SK-N-SH (cell line): ENCODE results near the gene DOHH. TPM values are rescaled to one million over a fixed set of nuclear protein-coding genes. Genes with fewer than 3 reads are reported as not detected.

Experiments
- CTCF ChIA-PET: fragments of 300-600, 350-600 bp; formaldehyde crosslinking; extraction: SDS; loops from one replicate; lab custom pipeline; 2021; lab: Yijun Ruan, JAX
- POLR2A ChIA-PET: fragments of 350-600 bp; sonication (Branson Sonifier 250); formaldehyde crosslinking; extraction: SDS; loops from one replicate; lab custom pipeline; 2020; ENCODE audit warnings: antibody characterized with exemption, inconsistent platforms; lab: Yijun Ruan, JAX
- DNase-seq: peaks from one replicate; pipeline ENCODE4 v3.0.0; 2012
- H2AFZ ChIP-seq: fragments of 200-600 bp; sonication (generic); 2 replicates; pipeline ENCODE4 v1.8.1; 2016; ENCODE audit warnings: antibody characterized with exemption, mild to moderate bottlenecking, low read depth
- H3F3A ChIP-seq: fragments of 200-600 bp; sonication (generic); replicated peaks from 2 replicates; pipeline ENCODE3; 2016; ENCODE audit warnings: antibody characterized with exemption, mild to moderate bottlenecking; ENCODE audit not compliant: insufficient read depth
- H3K27ac ChIP-seq, 2 experiments: fragments of 200-500 bp in 1 of 2; fragments of 200-600 bp in 1 of 2; sonication (Bioruptor generic) in 1 of 2; sonication (generic), shearing (Covaris generic) in 1 of 2; 2 replicates each; pipeline versions ENCODE4 v1.5.1 to v1.6.1; 2014 to 2016; ENCODE audit warnings: low read depth in 2 of 2, inconsistent platforms in 1 of 2, low read length in 1 of 2, mild to moderate bottlenecking in 1 of 2, mixed read lengths in 1 of 2
- H3K27me3 ChIP-seq: fragments of 200-600 bp; sonication (generic), shearing (Covaris generic); 2 replicates; pipeline ENCODE4 v1.6.1; 2016; ENCODE audit warnings: mixed run types; ENCODE audit not compliant: insufficient read depth
- H3K36me3 ChIP-seq, 2 experiments: fragments of 200-500 bp in 1 of 2; fragments of 200-600 bp in 1 of 2; sonication (Bioruptor generic) in 1 of 2; sonication (generic) in 1 of 2; replicated peaks in 1 of 2; 2 replicates each; pipeline versions ENCODE3 to v1.5.1; 2014 to 2016; ENCODE audit warnings: low read length in 1 of 2, mild to moderate bottlenecking in 1 of 2; ENCODE audit not compliant: insufficient read depth in 2 of 2, control insufficient read depth in 1 of 2
- H3K4me1 ChIP-seq, 2 experiments: fragments of 200-500 bp in 1 of 2; fragments of 200-600 bp in 1 of 2; sonication (Bioruptor generic) in 1 of 2; sonication (generic), shearing (Covaris generic) in 1 of 2; 2 replicates each; pipeline versions ENCODE4 v1.5.1 to v1.6.1; 2014 to 2016; ENCODE audit warnings: low read depth in 1 of 2, low read length in 1 of 2, mixed run types in 1 of 2; ENCODE audit not compliant: insufficient read depth in 2 of 2, control insufficient read depth in 1 of 2
- H3K4me2 ChIP-seq: fragments of 200-600 bp; sonication (generic), shearing (Covaris generic); 2 replicates; pipeline ENCODE4 v1.6.1; 2017; ENCODE audit warnings: mixed run types
- H3K4me3 ChIP-seq, 2 experiments: fragments of 200-500 bp in 1 of 2; fragments of 200-600 bp in 1 of 2; sonication (Bioruptor generic) in 1 of 2; sonication (generic), shearing (Covaris generic) in 1 of 2; 2 replicates each; pipeline versions ENCODE4 v1.5.1 to v1.8.1; 2014 to 2016; ENCODE audit warnings: low read depth in 2 of 2, inconsistent platforms in 1 of 2, low read length in 1 of 2, mild to moderate bottlenecking in 1 of 2, mixed read lengths in 1 of 2, moderate library complexity in 1 of 2
- H3K79me2 ChIP-seq: fragments of 200-600 bp; sonication (generic); 2 replicates; pipeline ENCODE4 v1.8.1; 2017; ENCODE audit warnings: mild to moderate bottlenecking; ENCODE audit not compliant: insufficient read depth
- H3K9ac ChIP-seq: fragments of 200-600 bp; sonication (generic); 2 replicates; pipeline ENCODE4 v1.6.1; 2017; ENCODE audit warnings: mixed run types
- H3K9me2 ChIP-seq: fragments of 200-600 bp; sonication (generic); 2 replicates; pipeline ENCODE4 v1.6.1; 2017; ENCODE audit warnings: mixed run types
- H3K9me3 ChIP-seq: fragments of 200-600 bp; sonication (generic); 2 replicates; pipeline ENCODE4 v1.6.1; 2017; ENCODE audit warnings: mixed run types, mild to moderate bottlenecking, moderate library complexity
- H4K20me1 ChIP-seq: fragments of 200-600 bp; sonication (generic); 2 replicates; pipeline ENCODE4 v1.6.1; 2017; ENCODE audit warnings: mild to moderate bottlenecking, mixed run types; ENCODE audit not compliant: insufficient read depth
- EZH2phosphoT487 ChIP-seq: fragments of 200-600 bp; sonication (generic); IDR thresholded peaks from 2 replicates; pipeline ENCODE4 v1.6.1; 2017; ENCODE audit warnings: low read depth, mixed run types, mild to moderate bottlenecking, antibody characterized with exemption, moderate library complexity, borderline replicate concordance
- JUND ChIP-seq: IDR thresholded peaks from 2 replicates; pipeline ENCODE4 v1.4.0; 2012
- POLR2AphosphoS5 ChIP-seq: IDR thresholded peaks from 2 replicates; pipeline ENCODE4 v1.6.1; 2012; ENCODE audit warnings: low read depth, low read length
- RCOR1 ChIP-seq: fragments of 150-350 bp; IDR thresholded peaks from 2 replicates; pipeline ENCODE4 v1.6.1; 2017; ENCODE audit warnings: antibody characterized with exemption, low read length
- SMC3 ChIP-seq: IDR thresholded peaks from 2 replicates; pipeline ENCODE4 v1.6.1; 2012; ENCODE audit warnings: low read depth, low read length, improper control_type of control experiment
- TAF1 ChIP-seq: IDR thresholded peaks from 2 replicates; pipeline ENCODE4 v1.6.1; 2012; ENCODE audit warnings: low read depth, mild to moderate bottlenecking, low read length, moderate library complexity, borderline replicate concordance
- USF1 ChIP-seq: IDR thresholded peaks from 2 replicates; pipeline ENCODE4 v1.4.0; 2012; ENCODE audit warnings: low read depth, borderline replicate concordance
- WGBS: methylation state at CpG from one replicate; pipeline ENCODE4 v1.1.6; 2017; ENCODE audit warnings: low lambda C conversion rate; 5-methylcytosine and 5-hydroxymethylcytosine counted together
- polyA plus RNA-seq, 3 experiments: library from polyadenylated mRNA; depleted of rRNA; stranded (reverse); fragments of >200 nt; gene quantifications; 2 replicates each; pipeline ENCODE4 v1.2.3, GENCODE V29; 2012
- TF ChIP-seq, protein P1 (sequence below): IDR thresholded peaks from 2 replicates; pipeline ENCODE4; 2012

Gene DOHH
- polyA plus RNA-seq, 1 of the 3 experiments (the other 2 are of a cell fraction), result 14.3 TPM

DNA sequence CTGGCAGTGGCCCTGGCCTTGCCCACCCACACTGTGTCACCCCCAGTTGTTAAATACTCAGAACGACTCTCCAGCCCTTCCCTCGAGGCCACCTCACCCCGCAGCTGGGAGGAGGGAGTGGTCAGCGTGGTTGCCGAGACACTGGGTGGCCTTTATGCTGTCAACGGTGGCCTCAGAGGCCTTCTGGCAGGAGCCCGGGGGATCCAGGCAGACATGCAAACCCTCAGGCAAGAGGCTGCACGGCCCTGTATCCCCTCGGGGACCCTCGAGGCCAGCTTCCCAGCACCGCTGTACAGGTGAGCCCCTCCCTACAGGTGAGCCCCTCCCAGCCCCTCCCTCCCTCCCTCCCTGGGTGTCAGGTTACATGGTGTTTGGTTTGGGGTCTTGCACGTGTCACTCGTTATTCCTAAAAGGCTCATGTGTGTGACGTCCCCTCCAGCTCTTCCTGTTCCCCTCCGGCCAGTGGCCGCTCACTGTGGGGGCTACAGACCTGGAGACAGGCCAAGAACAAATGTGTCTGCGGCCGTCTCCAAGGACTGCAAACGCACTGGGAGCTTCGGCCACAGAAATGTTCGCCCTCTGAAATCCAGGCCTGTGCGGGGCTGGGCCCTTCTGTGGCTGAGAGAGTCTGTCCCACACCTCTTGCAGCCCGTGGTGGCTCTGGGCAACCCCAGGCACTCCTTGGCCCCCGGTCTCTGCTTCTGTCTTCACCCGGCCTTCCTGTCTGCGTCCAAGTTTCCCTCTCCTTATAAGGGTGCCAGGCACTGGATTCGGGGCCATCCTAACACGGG lies 38.7 kb upstream of the DOHH start, which contains the start of gene TEKTIP1:
Gene TEKTIP1 (plus strand): TSS at position 210 of the 791 bp plus-strand sequence. CDS start 4 bp downstream, at position 214.
- no peak for TF ChIP-seq TAF1
- TF ChIP-seq JUND, result no peak
- no peak for TF ChIP-seq EZH2phosphoT487
- no peak for TF ChIP-seq POLR2AphosphoS5
- TF ChIP-seq, protein P1, sequence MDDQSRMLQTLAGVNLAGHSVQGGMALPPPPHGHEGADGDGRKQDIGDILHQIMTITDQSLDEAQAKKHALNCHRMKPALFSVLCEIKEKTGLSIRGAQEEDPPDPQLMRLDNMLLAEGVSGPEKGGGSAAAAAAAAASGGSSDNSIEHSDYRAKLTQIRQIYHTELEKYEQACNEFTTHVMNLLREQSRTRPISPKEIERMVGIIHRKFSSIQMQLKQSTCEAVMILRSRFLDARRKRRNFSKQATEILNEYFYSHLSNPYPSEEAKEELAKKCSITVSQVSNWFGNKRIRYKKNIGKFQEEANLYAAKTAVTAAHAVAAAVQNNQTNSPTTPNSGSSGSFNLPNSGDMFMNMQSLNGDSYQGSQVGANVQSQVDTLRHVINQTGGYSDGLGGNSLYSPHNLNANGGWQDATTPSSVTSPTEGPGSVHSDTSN, result no peak
- Histone ChIP-seq H3K27me3 (no peaks in the 10 kb centered on the region), H4K20me1 (peaks cover 9% of the 10 kb centered on the region), H3F3A (peaks cover 9% of the 10 kb centered on the region), H3K9me3 (no peaks in the 10 kb centered on the region), H3K4me3 (no peak within 1 kb of the TSS), H3K9ac (no peak within 1 kb of the TSS), H3K36me3 (peaks cover 0 to 22% of the 10 kb centered on the region in 2 experiments), H3K4me1 (no peaks in the 10 kb centered on the region; a peak in 1 of 4 replicates), H3K79me2 (no peaks in the 10 kb centered on the region), H3K27ac (no peak within 1 kb of the TSS), H3K4me2 (no peak within 1 kb of the TSS), H2AFZ (no peak within 1 kb of the TSS), H3K9me2 (no peaks in the 10 kb centered on the region)
- 75% methylated on average over 22 of the region's 28 CpGs for WGBS
- CTCF ChIA-PET, result interaction anchor here (0.8 to 1.1 kb wide), 3 partner anchors 8 to 32 kb away, joined by 3 to 5 read pairs (median 4); partner anchors contain the start of gene FZR1
- POLR2A ChIA-PET, result no interaction called here
- DNase-seq, result no peak

DNA sequence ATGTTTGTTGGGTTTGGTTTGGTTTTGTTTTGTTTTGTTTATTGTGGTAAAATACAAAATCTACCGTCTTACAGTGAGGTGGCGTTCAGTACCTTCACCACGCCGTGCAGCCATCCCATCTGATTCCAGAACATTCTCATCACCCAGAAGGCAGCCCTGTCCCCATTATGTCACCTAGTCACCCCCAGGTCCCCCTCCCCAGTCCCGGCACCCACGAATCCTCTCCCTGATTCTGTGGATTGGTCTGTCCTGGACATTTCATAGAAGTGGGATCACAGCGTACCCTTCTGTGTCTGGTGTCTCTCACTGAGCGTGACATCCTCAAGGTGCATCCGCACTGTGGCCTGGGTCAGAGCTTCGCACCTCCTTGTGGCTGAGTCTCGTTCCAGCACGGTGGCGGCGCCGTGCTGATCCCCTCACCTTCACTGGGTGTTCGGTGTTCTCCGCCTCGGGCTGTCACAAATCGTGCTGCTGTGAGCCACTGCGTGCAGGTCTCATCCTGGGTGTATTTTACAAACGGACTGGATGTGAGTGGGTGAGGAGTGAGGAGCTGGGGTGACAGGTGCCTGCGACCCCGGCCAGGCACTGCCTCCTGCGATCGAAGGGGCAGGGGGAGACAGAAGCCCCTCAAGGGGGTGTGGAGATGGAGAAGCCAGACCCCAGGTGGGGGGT lies 37.9 kb upstream of the DOHH start:
- ChIA-PET POLR2A (no interaction called here), CTCF (interaction anchor here (0.8 to 1.3 kb wide), 5 partner anchors 9 to 36 kb away, joined by 3 to 5 read pairs (median 4); partner anchors contain the start of gene FZR1)
- Histone ChIP-seq H3K79me2 (no peaks in the 10 kb centered on the region), H3F3A (peaks cover 9% of the 10 kb centered on the region), H2AFZ (no peak overlapping the region), H3K27me3 (no peaks in the 10 kb centered on the region), H3K9ac (no peak overlapping the region), H3K4me1 (no peaks in the 10 kb centered on the region; a peak in 1 of 4 replicates), H4K20me1 (peaks cover 9% of the 10 kb centered on the region), H3K4me2 (no peak overlapping the region), H3K4me3 (no peak overlapping the region), H3K36me3 (peaks cover 0 to 25% of the 10 kb centered on the region in 2 experiments), H3K9me2 (no peaks in the 10 kb centered on the region), H3K9me3 (no peaks in the 10 kb centered on the region), H3K27ac (no peak overlapping the region)
- WGBS, result 93% methylated on average over 12 of the region's 25 CpGs
- TF ChIP-seq POLR2AphosphoS5 (no peak), RCOR1 (no peak), USF1 (no peak), SMC3 (no peak)
- DNase-seq, result no peak
